Heart left ventricle (tissue), 16 donors: ENCODE measurements around the gene ZAP70. TPM values are rescaled to one million over a fixed set of nuclear protein-coding genes. Genes with fewer than 3 reads are reported as not detected.

Source experiments
- ATAC-seq, 4 donors: fragments of 200-7000 bp; cut with Tn5 transposase; one replicate each; pipeline ENCODE4 v1.9.1; 2020 to 2022; ENCODE audit warnings: moderate library complexity in 4 of 4, mild to moderate bottlenecking in 3 of 4, moderate number of reproducible peaks in 1 of 4
- DNase-seq, 5 donors: peaks; one replicate each; pipeline ENCODE4 v3.0.0-alpha.2; 2020
- H3K27ac ChIP-seq, 12 donors: fragments of 200-600 bp; sonication (generic) in 4 of 12; one replicate each; pipeline versions ENCODE4 v1.5.0 to v1.8.0; 2016 to 2022; ENCODE audit warnings: mild to moderate bottlenecking in 2 of 12
- H3K27me3 ChIP-seq, 9 donors: fragments of 200-600 bp; sonication (generic) in 2 of 9; one replicate each; pipeline versions ENCODE4 v1.5.1 to v1.8.0; 2016 to 2022; ENCODE audit warnings: mild to moderate bottlenecking in 3 of 9
- H3K36me3 ChIP-seq, 9 donors: fragments of 200-600 bp; sonication (generic) in 2 of 9; one replicate each; pipeline versions ENCODE4 v1.5.0 to v1.8.0; 2018 to 2022; ENCODE audit warnings: mild to moderate bottlenecking in 2 of 9
- H3K4me1 ChIP-seq, 12 donors: fragments of 200-600 bp; sonication (generic) in 4 of 12; one replicate each; pipeline versions ENCODE4 v1.5.0 to v1.8.0; 2016 to 2022; ENCODE audit warnings: mild to moderate bottlenecking in 3 of 12
- H3K4me3 ChIP-seq, 12 donors: fragments of 200-600 bp; sonication (generic) in 4 of 12; one replicate each; pipeline versions ENCODE4 v1.5.0 to v1.8.0; 2017 to 2022; ENCODE audit warnings: mild to moderate bottlenecking in 9 of 12, moderate library complexity in 4 of 12
- H3K9me3 ChIP-seq, 12 donors: fragments of 200-600 bp; sonication (generic) in 4 of 12; one replicate each; pipeline versions ENCODE4 v1.5.0 to v1.8.0; 2016 to 2022; ENCODE audit warnings: mild to moderate bottlenecking in 1 of 12
- POLR2A ChIP-seq, 2 donors: fragments of 450-650 bp; IDR thresholded peaks; one replicate each; pipeline ENCODE4 v1.6.1; 2017; ENCODE audit warnings: antibody characterized with exemption in 2 of 2, mild to moderate bottlenecking in 2 of 2, moderate library complexity in 2 of 2
- WGBS, 4 donors: extraction: QIAGEN DNeasy Blood & Tissue Kit in 2 of 4; methylation state at CpG; one replicate each; pipeline versions ENCODE4 v1.1.5 to v1.1.7; 2013 to 2018; 5-methylcytosine and 5-hydroxymethylcytosine counted together
- intact Hi-C, 10 donors: fragments of 100-400 bp; cut with DNase I; formaldehyde crosslinking; loops; one replicate each; pipeline versions ENCODE4 v1.11.1 to v1.14.2; 2022
- polyA plus RNA-seq, 2 donors: library from polyadenylated mRNA; stranded (reverse); fragments of 200-250 nt; gene quantifications; one replicate each; pipeline ENCODE4 v1.2.3, GENCODE V29; 2013
- total RNA-seq, 9 donors: library from RNA; depleted of rRNA in 2 of 9; stranded (reverse); fragments of >200 nt in 2 of 9; fragmentation: NEBNext Ultra II Directional in 3 of 9; extraction: Animal tissue kit (Norgen Biotek cat#: 25700) in 3 of 9; gene quantifications; one replicate each; pipeline versions ENCODE4 v1.1.0 to v1.2.4, GENCODE V29; 2016 to 2023
- TF ChIP-seq, protein P1 (sequence below), 12 donors: fragments of 200-600 bp; sonication (generic) in 4 of 12; IDR thresholded peaks; one replicate each; pipeline versions ENCODE4 v1.5.0 to v1.8.0; 2018 to 2022; ENCODE audit warnings: antibody characterized with exemption in 12 of 12, mild to moderate bottlenecking in 5 of 12
- donor health status: ischemic (EF 13 %, LVEDD 7.1; RV severe dilation, severe dysfunction).
- donor health status: healthy with polysubstance abuse.
- donor health status: DM: no; HTN: yes; CAD: no.
- donor health status: DM: no; HTN: no; CAD: no.
- donor health status: ischemic (EF 25% LVEDD 6.9; RV normal size, moderate dysfunction).
- donor health status: ischemic (EF 25% LVEDD 5.7; RV mildly dilated, moderate dysfunction).
- donor health status: healthy.
- donor health status: DM: yes; HTN: yes; CAD: no.
- donor health status: ischemic (EF 35%, LVEDD 5.7; RV mildly dilated, moderate dysfunction).
- donor health status: nonischemic (EF 11% LVEDD 7.7; RV severe dilation, severe dysfunction).
- donor health status: DM: yes; HTN: yes; CAD: no.
- donor health status: PGD.
- donor health status: ischemic (EF 29% LVEDD 5.4; RV normal size, mild dysfunction).
- donor health status: nonischemic (EF 23%, LVEDD 6.1; RV moderate dilation, normal function).

The ZAP70 gene
- total and polyA plus RNA-seq, 11 donors = 0.16 to 13.5 (median 0.70) TPM; not detected in 1

GRCh38 chr2:97714950-97715652 is 1.7 kb downstream of the ZAP70 start:
- Histone ChIP-seq H3K4me3 (peak overlapping the region in 1 of 12 donors; percentile 52), H3K27me3 (no peaks in the 10 kb centered on the region), H3K27ac (peak overlapping the region in 1 of 12 donors; percentile 79), H3K4me1 (peaks cover 0 to 9% (median 0%) of the 10 kb centered on the region in 12 donors), H3K36me3 (no peaks in the 10 kb centered on the region), H3K9me3 (no peaks in the 10 kb centered on the region)
- ATAC-seq (no peak), DNase-seq (peak in 2 of 5 donors; percentile 11 to 47)
- intact Hi-C loops = loop anchor here in 3 of 10 donors (5.0 kb wide), 2 partner anchors 32 to 672 kb away; no protein-coding TSS in a partner anchor
- WGBS, 4 donors = 82 to 90% (median 85%) methylated on average over 13 of the region's 13 CpGs
- TF ChIP-seq, protein P1, sequence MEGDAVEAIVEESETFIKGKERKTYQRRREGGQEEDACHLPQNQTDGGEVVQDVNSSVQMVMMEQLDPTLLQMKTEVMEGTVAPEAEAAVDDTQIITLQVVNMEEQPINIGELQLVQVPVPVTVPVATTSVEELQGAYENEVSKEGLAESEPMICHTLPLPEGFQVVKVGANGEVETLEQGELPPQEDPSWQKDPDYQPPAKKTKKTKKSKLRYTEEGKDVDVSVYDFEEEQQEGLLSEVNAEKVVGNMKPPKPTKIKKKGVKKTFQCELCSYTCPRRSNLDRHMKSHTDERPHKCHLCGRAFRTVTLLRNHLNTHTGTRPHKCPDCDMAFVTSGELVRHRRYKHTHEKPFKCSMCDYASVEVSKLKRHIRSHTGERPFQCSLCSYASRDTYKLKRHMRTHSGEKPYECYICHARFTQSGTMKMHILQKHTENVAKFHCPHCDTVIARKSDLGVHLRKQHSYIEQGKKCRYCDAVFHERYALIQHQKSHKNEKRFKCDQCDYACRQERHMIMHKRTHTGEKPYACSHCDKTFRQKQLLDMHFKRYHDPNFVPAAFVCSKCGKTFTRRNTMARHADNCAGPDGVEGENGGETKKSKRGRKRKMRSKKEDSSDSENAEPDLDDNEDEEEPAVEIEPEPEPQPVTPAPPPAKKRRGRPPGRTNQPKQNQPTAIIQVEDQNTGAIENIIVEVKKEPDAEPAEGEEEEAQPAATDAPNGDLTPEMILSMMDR (IDR thresholded peaks at IDR 0.05) = no peak
- TF ChIP-seq POLR2A (IDR thresholded peaks at IDR 0.05) = no peak

- WGBS, 4 donors = 82 to 89% (median 85%) methylated on average over 9 of the region's 9 CpGs
- H3K36me3 ChIP-seq = no peaks in the 10 kb centered on the region
- TF ChIP-seq, protein P1 (IDR thresholded peaks at IDR 0.05) = no peak
- TF ChIP-seq POLR2A (IDR thresholded peaks at IDR 0.05) = no peak
- ATAC-seq (no peak), DNase-seq (peak in 2 of 5 donors; percentile 11 to 48)
- H3K27ac ChIP-seq = peak overlapping the region in 1 of 12 donors; percentile 79
- H3K9me3 ChIP-seq = no peaks in the 10 kb centered on the region
- intact Hi-C loops = no loop called here
- peak overlapping the region in 1 of 12 donors; percentile 52 for H3K4me3 ChIP-seq
- no peaks in the 10 kb centered on the region for H3K27me3 ChIP-seq
- peaks cover 0 to 9% (median 0%) of the 10 kb centered on the region in 12 donors for H3K4me1 ChIP-seq
Measured at GRCh38 chr2:97715951-97716694, 2.7 kb downstream of the ZAP70 start.

- intact Hi-C loops = no loop called here
- Histone ChIP-seq H3K36me3 (no peaks in the 10 kb centered on the region), H3K27ac (peak overlapping the region in 1 of 12 donors; percentile 38), H3K27me3 (no peaks in the 10 kb centered on the region), H3K4me3 (peak overlapping the region in 1 of 12 donors; percentile 52), H3K4me1 (peaks cover 0 to 9% (median 0%) of the 10 kb centered on the region in 12 donors), H3K9me3 (no peaks in the 10 kb centered on the region)
- DNase-seq (peak in 2 of 5 donors; percentile 19 to 53), ATAC-seq (no peak)
- no peak for TF ChIP-seq POLR2A (IDR thresholded peaks at IDR 0.05)
- TF ChIP-seq, protein P1 (IDR thresholded peaks at IDR 0.05) = no peak
- WGBS, 4 donors = 81 to 90% (median 89%) methylated on average over 14 to 21 of the region's 21 CpGs
Measured at GRCh38 chr2:97716695-97717612, 3.6 kb downstream of the ZAP70 start.
